Fibroblast of the aortic adventitia (primary cell): Measurements from ENCODE around the gene PRKAB1. TPM values are rescaled to one million over a fixed set of nuclear protein-coding genes. Genes with fewer than 3 reads are reported as not detected.

Source experiments
- DNase-seq: peaks from one replicate; pipeline ENCODE4 v3.0.0-alpha.2; 2010; ENCODE audit warnings: low read depth
- H3K4me3 ChIP-seq: 2 replicates; pipeline ENCODE4 v1.5.1; 2011; ENCODE audit warnings: low read depth, mild to moderate bottlenecking, control low read depth, low read length, moderate library complexity
- total RNA-seq: library from RNA; depleted of rRNA; stranded (reverse); fragments of >200 nt; gene quantifications from 2 replicates; pipeline ENCODE4 v1.2.3, GENCODE V29; 2012; ENCODE audit warnings: low replicate concordance
- TF ChIP-seq, protein P1 (sequence below): IDR thresholded peaks from 2 replicates; pipeline ENCODE4 v1.5.1; 2011; ENCODE audit warnings: mild to moderate bottlenecking, low read length, control low read depth, inconsistent platforms; ENCODE audit not compliant: insufficient read depth

Gene PRKAB1
- total RNA-seq, 1 donor = 19.9 TPM

DNA sequence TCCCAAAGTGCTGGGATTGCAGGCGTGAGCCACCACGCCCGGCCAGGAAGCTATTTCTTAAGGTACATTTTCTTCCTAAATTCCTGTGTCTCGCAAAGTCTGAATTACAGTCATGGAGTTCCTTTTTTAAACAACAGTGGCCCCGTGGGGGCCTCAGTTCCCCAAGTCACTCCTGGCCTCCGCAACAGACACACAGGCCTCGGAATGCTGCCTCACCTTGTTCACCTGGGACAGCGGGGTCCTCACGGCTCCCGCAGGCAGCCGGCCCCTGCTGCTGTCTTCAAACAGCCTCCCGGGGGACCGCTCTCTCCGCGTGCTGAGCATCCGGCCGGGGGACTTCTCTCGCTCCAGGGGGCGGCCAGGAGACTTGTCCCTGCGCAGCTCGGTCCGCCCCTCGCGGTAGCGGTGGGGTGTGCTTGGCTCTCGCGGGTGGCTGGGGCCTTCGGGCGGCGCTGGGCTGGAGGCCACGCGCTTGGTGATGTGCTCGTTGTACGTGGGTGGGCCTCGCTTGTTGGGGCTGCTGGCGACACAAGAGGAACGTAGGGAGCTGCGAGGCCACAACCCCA lies 22.1 kb downstream of the PRKAB1 start:
- H3K4me3 ChIP-seq = no peak overlapping the region
- no peak for DNase-seq
- TF ChIP-seq, protein P1, sequence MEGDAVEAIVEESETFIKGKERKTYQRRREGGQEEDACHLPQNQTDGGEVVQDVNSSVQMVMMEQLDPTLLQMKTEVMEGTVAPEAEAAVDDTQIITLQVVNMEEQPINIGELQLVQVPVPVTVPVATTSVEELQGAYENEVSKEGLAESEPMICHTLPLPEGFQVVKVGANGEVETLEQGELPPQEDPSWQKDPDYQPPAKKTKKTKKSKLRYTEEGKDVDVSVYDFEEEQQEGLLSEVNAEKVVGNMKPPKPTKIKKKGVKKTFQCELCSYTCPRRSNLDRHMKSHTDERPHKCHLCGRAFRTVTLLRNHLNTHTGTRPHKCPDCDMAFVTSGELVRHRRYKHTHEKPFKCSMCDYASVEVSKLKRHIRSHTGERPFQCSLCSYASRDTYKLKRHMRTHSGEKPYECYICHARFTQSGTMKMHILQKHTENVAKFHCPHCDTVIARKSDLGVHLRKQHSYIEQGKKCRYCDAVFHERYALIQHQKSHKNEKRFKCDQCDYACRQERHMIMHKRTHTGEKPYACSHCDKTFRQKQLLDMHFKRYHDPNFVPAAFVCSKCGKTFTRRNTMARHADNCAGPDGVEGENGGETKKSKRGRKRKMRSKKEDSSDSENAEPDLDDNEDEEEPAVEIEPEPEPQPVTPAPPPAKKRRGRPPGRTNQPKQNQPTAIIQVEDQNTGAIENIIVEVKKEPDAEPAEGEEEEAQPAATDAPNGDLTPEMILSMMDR = no peak

DNA sequence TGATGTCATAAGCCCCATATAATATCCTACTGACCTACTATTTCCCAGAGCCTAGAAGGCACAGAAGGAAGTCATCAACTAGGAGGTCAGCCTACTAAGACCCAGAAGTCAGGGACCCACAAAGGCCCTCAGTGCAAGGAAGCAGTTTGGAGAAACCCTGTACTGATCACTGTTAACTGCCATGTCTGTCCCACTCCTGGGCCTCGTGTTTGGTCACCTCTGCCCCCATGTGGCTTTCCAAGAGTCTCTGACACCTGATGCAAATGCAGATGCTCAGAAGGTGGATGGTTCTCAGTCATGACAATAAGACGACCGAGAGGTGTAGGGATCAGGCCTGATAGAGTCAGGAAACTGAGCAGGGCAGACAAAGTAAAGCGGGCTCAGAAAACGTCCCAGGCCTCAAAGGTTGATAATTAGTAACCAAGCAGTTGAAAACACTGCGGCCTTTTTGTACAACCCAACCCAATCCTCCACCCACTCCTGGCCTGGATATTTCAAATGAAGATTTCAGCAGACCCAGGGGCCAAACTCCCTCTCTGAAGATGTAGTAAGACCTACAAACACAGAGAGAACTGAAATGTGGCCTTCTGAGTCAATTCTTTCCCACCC lies 23.4 kb downstream of the PRKAB1 start:
- TF ChIP-seq, protein P1 = no peak

DNA sequence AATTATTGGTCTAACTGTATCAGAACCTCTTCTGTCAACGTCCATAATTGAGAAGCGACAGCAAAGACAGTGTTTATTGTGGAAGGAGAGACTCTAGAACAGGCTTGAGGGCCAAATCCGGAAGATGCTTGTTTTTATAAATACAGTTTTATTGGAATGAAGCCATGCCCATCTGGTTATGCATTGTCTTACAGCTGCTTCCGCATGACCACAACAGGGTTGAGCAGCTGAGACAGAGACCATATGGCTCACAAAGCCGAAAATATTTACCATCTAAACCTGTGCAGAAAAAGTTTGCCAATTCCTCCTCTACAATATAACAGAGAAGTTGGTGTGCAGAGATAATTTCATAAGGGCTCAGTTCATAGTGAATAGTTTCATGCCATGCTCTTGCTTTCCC lies 24.5 kb downstream of the PRKAB1 start:
- TF ChIP-seq, protein P1 = no peak
- H3K4me3 ChIP-seq = no peak overlapping the region
- DNase-seq = no peak

More for the DNA sequence above, 23.4 kb downstream of the PRKAB1 start:
- no peak overlapping the region for H3K4me3 ChIP-seq
- DNase-seq = no peak

DNA sequence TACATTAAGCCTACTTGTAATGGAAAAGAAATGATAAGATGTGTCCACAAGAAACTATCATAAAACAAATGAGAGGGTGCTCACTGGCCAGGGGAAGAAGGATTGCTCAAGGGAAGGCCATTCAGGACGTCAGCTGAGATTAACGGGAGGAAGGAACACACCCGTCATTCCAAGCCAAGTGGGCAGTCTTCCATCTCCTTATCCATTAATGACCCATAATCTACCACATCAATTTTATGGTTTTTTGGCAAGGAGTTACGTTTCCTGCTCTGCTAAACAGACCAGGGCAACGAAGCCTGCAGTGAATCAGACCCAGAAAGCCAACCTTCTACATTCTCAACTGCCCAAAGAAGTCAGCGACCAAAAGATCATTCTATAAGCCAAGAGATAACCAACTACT lies 25.1 kb downstream of the PRKAB1 start:
- no peak overlapping the region for H3K4me3 ChIP-seq
- peak; percentile 100 for DNase-seq
- TF ChIP-seq, protein P1 = no peak

DNA sequence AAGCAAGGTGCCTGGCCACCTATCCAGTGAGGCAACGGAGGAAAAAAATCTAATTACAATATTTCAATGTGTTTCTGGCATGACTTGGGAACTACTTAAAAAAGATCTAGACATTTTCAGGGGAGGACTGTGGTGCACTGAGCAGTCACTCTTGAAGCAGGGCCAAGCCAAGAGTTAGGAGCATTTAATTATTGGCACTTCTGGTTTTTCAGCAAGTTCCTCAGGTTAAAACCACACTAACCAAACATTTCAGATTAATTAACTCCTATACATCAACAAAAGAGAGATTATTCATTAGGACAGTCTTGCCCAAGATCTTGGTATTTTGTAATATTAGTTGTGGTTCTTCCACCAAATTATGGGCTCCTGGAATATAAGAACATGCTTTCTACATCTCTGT lies 25.6 kb downstream of the PRKAB1 start:
- H3K4me3 ChIP-seq = no peak overlapping the region
- DNase-seq = no peak
- TF ChIP-seq, protein P1 = no peak

DNA sequence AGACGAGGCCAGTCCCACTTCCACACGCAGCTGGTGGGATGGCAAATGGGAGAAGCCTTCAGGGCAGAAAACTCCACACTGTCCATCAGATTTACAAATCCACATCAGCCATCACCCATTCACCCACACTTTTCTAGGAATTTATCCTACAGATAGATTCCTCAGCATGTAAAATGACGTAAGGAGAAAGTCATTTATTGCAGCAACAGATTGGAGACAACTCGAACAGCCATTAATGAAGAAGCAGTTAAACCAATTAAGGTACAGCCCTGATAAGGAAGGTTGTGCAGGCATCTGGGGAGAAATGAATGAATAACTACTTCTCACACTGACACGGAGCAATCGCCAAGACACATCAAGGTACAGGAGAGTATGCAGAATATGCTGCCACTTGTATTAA lies 26.2 kb downstream of the PRKAB1 start:
- TF ChIP-seq, protein P1 = no peak
- no peak overlapping the region for H3K4me3 ChIP-seq
- DNase-seq = no peak

DNA sequence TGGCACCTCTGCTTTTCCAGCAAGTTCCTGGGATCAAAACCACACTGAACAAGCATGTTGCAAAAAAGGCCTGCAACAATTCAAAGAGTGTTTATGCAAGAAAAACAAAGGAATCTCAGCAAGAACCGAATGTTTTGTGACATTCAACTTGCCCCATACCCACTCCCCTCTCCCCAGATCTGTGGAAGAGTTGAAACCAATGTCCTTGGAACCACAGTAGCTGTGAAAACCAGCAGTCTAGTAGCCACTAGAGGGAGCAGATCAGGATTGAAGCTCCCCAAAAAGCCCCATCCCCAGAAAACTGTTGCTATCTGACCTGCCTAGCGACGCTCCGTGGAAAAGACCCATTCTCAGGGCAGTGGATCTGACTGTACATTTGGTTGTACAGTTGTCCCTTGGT lies 27.1 kb downstream of the PRKAB1 start:
- DNase-seq = no peak
- TF ChIP-seq, protein P1 = peak; percentile 68
- H3K4me3 ChIP-seq = no peak overlapping the region
